WTC11 (cell line): ENCODE measurements around the gene BCL11B. TPM values are rescaled to one million over a fixed set of nuclear protein-coding genes. Genes with fewer than 3 reads are reported as not detected.

Experiments
- ATAC-seq: fragments of 200-7000 bp; cut with Tn5 transposase; 2 replicates; pipeline ENCODE4 v1.10.0; 2021; ENCODE audit warnings: mild to moderate bottlenecking, moderate library complexity
- CTCF ChIA-PET: fragments of 300-600 bp; sonication (Branson Sonifier 250); formaldehyde crosslinking; loops from one replicate; lab custom pipeline; 2021; ENCODE audit warnings: antibody characterized with exemption; lab: Charles Lee
- POLR2A ChIA-PET: fragments of 350-600 bp; sonication (Branson Sonifier 250); formaldehyde crosslinking; loops from one replicate; lab custom pipeline; 2021; ENCODE audit warnings: antibody characterized with exemption; lab: Charles Lee
- DNase-seq: peaks from one replicate; pipeline ENCODE4 v3.0.0; 2021; ENCODE audit warnings: low spot score
- H3K27ac Mint-ChIP-seq: 2 replicates; pipeline ENCODE4 v1.8.0; 2021; ENCODE audit warnings: mixed read lengths
- H3K27me3 Mint-ChIP-seq: 2 replicates; pipeline ENCODE4 v1.8.0; 2021; ENCODE audit warnings: low read depth, mild to moderate bottlenecking, moderate library complexity, mixed read lengths
- H3K36me3 Mint-ChIP-seq: 2 replicates; pipeline ENCODE4 v1.8.0; 2021; ENCODE audit warnings: mixed read lengths
- H3K4me1 Mint-ChIP-seq: 2 replicates; pipeline ENCODE4 v1.8.0; 2022; ENCODE audit warnings: mixed read lengths
- H3K4me3 Mint-ChIP-seq: 2 replicates; pipeline ENCODE4 v1.8.0; 2021; ENCODE audit warnings: mild to moderate bottlenecking, moderate library complexity, mixed read lengths
- H3K9me3 Mint-ChIP-seq: 2 replicates; pipeline ENCODE4 v1.8.0; 2021; ENCODE audit warnings: mixed read lengths
- CREB1 ChIP-seq: sonication (generic); formaldehyde crosslinking; IDR thresholded peaks from 2 replicates; pipeline ENCODE4 v1.8.0; 2023; ENCODE audit warnings: mild to moderate bottlenecking, missing genetic modification reagents
- ESRRA ChIP-seq: sonication (generic); formaldehyde crosslinking; IDR thresholded peaks from 2 replicates; pipeline ENCODE4 v1.8.1; 2022; ENCODE audit warnings: mild to moderate bottlenecking, missing genetic modification reagents, borderline replicate concordance
- FOXK1 ChIP-seq: sonication (generic); formaldehyde crosslinking; IDR thresholded peaks from 2 replicates; pipeline ENCODE4 v1.8.0; 2022; ENCODE audit warnings: mild to moderate bottlenecking, moderate library complexity, missing genetic modification reagents
- GABPB1 ChIP-seq: sonication (generic); formaldehyde crosslinking; IDR thresholded peaks from 2 replicates; pipeline ENCODE4 v1.8.1; 2023; ENCODE audit warnings: mild to moderate bottlenecking, missing genetic modification reagents
- HMGA2 ChIP-seq: fragments of 250-450 bp; sonication (Bioruptor Pico); IDR thresholded peaks from 2 replicates; pipeline ENCODE4 v1.4.0; 2021; ENCODE audit warnings: mild to moderate bottlenecking, moderate library complexity
- HMGXB4 ChIP-seq: sonication (generic); formaldehyde crosslinking; IDR thresholded peaks from 2 replicates; pipeline ENCODE4 v1.8.1; 2023; ENCODE audit warnings: mild to moderate bottlenecking, moderate library complexity, missing genetic modification reagents
- MXD4 ChIP-seq: fragments of 250-450 bp; sonication (Bioruptor Pico); IDR thresholded peaks from 2 replicates; pipeline ENCODE4 v1.8.0; 2021; ENCODE audit warnings: mild to moderate bottlenecking, moderate library complexity, borderline replicate concordance
- NFE2L1 ChIP-seq: sonication (generic); formaldehyde crosslinking; IDR thresholded peaks from 2 replicates; pipeline ENCODE4 v1.8.1; 2023; ENCODE audit warnings: missing genetic modification reagents
- NR1H2 ChIP-seq: sonication (generic); formaldehyde crosslinking; IDR thresholded peaks from 2 replicates; pipeline ENCODE4 v1.9.0; 2021; ENCODE audit warnings: mild to moderate bottlenecking, moderate library complexity, missing genetic modification reagents
- OVOL2 ChIP-seq: fragments of 250-450 bp; sonication (Bioruptor Pico); IDR thresholded peaks from 2 replicates; pipeline ENCODE4 v1.9.0; 2021; ENCODE audit warnings: mild to moderate bottlenecking, borderline replicate concordance
- SMAD4 ChIP-seq: sonication (generic); formaldehyde crosslinking; IDR thresholded peaks from 2 replicates; pipeline ENCODE4 v1.8.0; 2022; ENCODE audit warnings: mild to moderate bottlenecking, missing genetic modification reagents
- SP1 ChIP-seq: sonication (generic); formaldehyde crosslinking; conservative IDR thresholded peaks from 2 replicates; pipeline ENCODE4 v1.8.1; 2022; ENCODE audit warnings: missing genetic modification reagents
- ZNF138 ChIP-seq: sonication (generic); formaldehyde crosslinking; conservative IDR thresholded peaks from 2 replicates; pipeline ENCODE4 v1.8.1; 2022; ENCODE audit warnings: mild to moderate bottlenecking, moderate library complexity, missing genetic modification reagents
- ZNF219 ChIP-seq: sonication (generic); formaldehyde crosslinking; IDR thresholded peaks from 2 replicates; pipeline ENCODE4 v1.8.0; 2023; ENCODE audit warnings: missing genetic modification reagents, mild to moderate bottlenecking, borderline replicate concordance
- ZNF416 ChIP-seq: fragments of 250-450 bp; sonication (Bioruptor Pico); IDR thresholded peaks from 2 replicates; pipeline ENCODE4 v1.9.0; 2021; ENCODE audit warnings: mild to moderate bottlenecking, inconsistent platforms
- total RNA-seq: library from RNA; stranded (reverse); gene quantifications from 3 replicates; pipeline ENCODE4 v1.2.3, GENCODE V29; 2021
- TF ChIP-seq, protein P1 (sequence below): fragments of 250-450 bp; sonication (Bioruptor Pico); IDR thresholded peaks from 2 replicates; pipeline ENCODE4 v1.8.0; 2021; ENCODE audit warnings: mild to moderate bottlenecking
- TF ChIP-seq, protein P2 (sequence below): sonication (generic); formaldehyde crosslinking; IDR thresholded peaks from 2 replicates; pipeline ENCODE4 v1.8.1; 2022; ENCODE audit warnings: low read depth, missing genetic modification reagents, borderline replicate concordance
- TF ChIP-seq, protein P3 (sequence below): sonication (generic); formaldehyde crosslinking; IDR thresholded peaks from 2 replicates; pipeline ENCODE4 v1.8.0; 2022; ENCODE audit warnings: missing genetic modification reagents
- TF ChIP-seq, protein P4 (sequence below): sonication (generic); formaldehyde crosslinking; IDR thresholded peaks from 2 replicates; pipeline ENCODE4 v1.8.1; 2023; ENCODE audit warnings: mild to moderate bottlenecking, missing genetic modification reagents, moderate library complexity

BCL11B gene
- total RNA-seq, 1 experiment from 2014 or later = 9.1 TPM

DNA sequence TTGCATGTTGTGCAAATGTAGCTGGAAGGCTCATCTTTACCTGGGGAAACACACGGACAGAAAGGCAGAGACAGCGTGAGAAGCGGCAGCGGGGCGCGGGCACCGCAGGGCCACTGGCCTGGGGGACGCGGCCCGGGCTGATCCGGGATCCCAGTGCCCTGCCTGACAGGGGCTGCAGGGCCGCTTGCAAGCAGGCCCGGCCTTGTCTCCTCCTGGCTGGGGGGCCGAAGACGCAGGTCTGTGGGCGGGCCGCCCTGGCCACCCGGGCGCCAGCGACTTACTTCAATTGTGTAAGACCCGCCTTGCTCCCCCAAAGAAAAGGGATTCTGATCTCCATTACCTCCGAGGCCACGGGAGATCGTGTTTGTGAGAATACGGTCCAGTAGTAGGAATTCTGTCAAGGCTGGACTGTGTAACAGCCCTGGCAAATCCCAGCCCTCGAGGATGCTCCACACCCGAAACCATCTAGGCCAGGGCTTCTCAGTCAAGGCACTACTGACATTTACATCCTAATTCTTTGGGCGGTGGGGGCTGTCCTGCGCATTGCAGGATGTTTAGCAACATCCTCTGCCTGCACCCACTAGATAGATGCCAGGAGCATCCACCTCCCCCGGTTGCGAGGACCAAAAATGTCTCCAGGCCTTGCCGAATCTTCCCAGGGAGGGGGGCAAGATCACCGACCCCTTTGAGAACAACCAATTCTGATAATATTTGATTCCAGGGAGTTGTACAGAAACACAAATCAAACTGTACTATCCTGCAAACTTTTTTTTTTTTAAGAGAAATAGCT lies 95.6 kb downstream of the BCL11B start:
- POLR2A ChIA-PET = interaction anchor here (0.5 kb wide), 1 partner anchor 70 kb away, joined by 4 read pairs; no protein-coding TSS in a partner anchor
- CTCF ChIA-PET = interaction anchor here (3.0 kb wide), 1 partner anchor 13 kb away, joined by 12 read pairs; no protein-coding TSS in a partner anchor
- no peaks in the 10 kb centered on the region for H3K9me3 Mint-ChIP-seq

DNA sequence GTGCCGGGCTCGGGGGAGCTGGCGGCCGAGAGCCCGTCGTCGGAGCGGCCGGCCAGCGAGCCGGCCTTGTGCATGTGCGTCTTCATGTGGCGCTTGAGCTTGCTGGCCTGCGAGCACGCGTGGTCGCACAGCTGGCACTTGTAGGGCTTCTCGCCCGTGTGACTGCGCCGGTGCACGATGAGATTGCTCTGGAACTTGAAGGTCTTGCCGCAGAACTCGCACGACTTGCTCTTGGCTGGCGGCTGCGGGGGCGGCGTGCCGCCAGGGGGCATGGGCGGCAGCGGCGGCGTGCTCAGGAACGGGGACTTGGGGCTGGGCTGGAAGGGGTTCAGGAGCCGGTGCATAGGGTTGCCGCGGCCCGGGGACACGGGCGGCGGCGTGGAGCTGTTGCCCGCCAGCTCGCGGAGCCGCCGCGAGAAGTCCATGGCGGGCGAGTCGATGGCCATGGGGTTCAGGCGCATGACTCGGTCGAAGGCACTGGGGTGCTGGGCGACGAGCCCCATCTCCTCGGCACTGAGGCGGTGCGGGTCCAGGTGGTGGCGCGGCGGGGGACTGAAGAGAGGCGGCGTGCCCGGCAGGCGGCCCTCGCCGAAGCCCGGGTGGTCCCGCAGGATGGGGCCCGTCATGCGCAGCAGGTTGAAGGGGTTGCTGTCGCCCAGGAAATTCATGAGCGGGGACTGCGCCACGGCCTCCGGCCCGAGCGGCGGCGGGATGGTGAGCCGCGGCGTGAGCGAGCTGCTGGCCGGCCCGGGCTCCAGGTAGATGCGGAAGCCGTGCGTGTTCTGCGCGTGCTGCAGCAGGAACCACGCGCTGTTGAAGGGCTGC lies 96.5 kb downstream of the BCL11B start:
- CTCF ChIA-PET = interaction anchor here (1.0 to 3.0 kb wide), 9 partner anchors 9 to 91 kb away, joined by 3 to 12 read pairs (median 4); no protein-coding TSS in a partner anchor
- no peak for DNase-seq
- Mint-ChIP-seq H3K4me1 (peaks cover 53% of the 10 kb centered on the region), H3K9me3 (no peaks in the 10 kb centered on the region), H3K4me3 (no peak overlapping the region), H3K36me3 (peaks cover 3% of the 10 kb centered on the region; the same call in 1 of the 2 replicates), H3K27me3 (no peaks in the 10 kb centered on the region), H3K27ac (no peak overlapping the region)
- POLR2A ChIA-PET = interaction anchor here (0.5 kb wide), 2 partner anchors 69 to 71 kb away, joined by 4 to 6 read pairs; no protein-coding TSS in a partner anchor
- ATAC-seq = no peak
- no peak for TF ChIP-seq ZNF219 (CRISPR knock-in tag)
- TF ChIP-seq HMGA2 (CRISPR knock-in tag) = no peak
- TF ChIP-seq ZNF138 (CRISPR knock-in tag) = no peak
- TF ChIP-seq GABPB1 (CRISPR knock-in tag) = no peak
- TF ChIP-seq OVOL2 (CRISPR knock-in tag) = no peak
- TF ChIP-seq, protein P1, sequence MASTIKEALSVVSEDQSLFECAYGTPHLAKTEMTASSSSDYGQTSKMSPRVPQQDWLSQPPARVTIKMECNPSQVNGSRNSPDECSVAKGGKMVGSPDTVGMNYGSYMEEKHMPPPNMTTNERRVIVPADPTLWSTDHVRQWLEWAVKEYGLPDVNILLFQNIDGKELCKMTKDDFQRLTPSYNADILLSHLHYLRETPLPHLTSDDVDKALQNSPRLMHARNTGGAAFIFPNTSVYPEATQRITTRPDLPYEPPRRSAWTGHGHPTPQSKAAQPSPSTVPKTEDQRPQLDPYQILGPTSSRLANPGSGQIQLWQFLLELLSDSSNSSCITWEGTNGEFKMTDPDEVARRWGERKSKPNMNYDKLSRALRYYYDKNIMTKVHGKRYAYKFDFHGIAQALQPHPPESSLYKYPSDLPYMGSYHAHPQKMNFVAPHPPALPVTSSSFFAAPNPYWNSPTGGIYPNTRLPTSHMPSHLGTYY (CRISPR knock-in tag) = no peak
- no peak for TF ChIP-seq NR1H2 (CRISPR knock-in tag)
- TF ChIP-seq SP1 (CRISPR knock-in tag) = no peak
- TF ChIP-seq MXD4 (CRISPR knock-in tag) = no peak

More for the DNA sequence above, 95.6 kb downstream of the BCL11B start:
- DNase-seq (no peak), ATAC-seq (no peak)
- TF ChIP-seq, protein P2, sequence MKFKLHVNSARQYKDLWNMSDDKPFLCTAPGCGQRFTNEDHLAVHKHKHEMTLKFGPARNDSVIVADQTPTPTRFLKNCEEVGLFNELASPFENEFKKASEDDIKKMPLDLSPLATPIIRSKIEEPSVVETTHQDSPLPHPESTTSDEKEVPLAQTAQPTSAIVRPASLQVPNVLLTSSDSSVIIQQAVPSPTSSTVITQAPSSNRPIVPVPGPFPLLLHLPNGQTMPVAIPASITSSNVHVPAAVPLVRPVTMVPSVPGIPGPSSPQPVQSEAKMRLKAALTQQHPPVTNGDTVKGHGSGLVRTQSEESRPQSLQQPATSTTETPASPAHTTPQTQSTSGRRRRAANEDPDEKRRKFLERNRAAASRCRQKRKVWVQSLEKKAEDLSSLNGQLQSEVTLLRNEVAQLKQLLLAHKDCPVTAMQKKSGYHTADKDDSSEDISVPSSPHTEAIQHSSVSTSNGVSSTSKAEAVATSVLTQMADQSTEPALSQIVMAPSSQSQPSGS (CRISPR knock-in tag) = no peak
- TF ChIP-seq SMAD4 (CRISPR knock-in tag) (no peak), HMGXB4 (CRISPR knock-in tag) (no peak), NFE2L1 (CRISPR knock-in tag) (no peak), SP1 (CRISPR knock-in tag) (no peak), CREB1 (CRISPR knock-in tag) (no peak), ZNF416 (CRISPR knock-in tag) (no peak), ESRRA (no peak), GABPB1 (CRISPR knock-in tag) (no peak), FOXK1 (no peak)
- TF ChIP-seq, protein P3, sequence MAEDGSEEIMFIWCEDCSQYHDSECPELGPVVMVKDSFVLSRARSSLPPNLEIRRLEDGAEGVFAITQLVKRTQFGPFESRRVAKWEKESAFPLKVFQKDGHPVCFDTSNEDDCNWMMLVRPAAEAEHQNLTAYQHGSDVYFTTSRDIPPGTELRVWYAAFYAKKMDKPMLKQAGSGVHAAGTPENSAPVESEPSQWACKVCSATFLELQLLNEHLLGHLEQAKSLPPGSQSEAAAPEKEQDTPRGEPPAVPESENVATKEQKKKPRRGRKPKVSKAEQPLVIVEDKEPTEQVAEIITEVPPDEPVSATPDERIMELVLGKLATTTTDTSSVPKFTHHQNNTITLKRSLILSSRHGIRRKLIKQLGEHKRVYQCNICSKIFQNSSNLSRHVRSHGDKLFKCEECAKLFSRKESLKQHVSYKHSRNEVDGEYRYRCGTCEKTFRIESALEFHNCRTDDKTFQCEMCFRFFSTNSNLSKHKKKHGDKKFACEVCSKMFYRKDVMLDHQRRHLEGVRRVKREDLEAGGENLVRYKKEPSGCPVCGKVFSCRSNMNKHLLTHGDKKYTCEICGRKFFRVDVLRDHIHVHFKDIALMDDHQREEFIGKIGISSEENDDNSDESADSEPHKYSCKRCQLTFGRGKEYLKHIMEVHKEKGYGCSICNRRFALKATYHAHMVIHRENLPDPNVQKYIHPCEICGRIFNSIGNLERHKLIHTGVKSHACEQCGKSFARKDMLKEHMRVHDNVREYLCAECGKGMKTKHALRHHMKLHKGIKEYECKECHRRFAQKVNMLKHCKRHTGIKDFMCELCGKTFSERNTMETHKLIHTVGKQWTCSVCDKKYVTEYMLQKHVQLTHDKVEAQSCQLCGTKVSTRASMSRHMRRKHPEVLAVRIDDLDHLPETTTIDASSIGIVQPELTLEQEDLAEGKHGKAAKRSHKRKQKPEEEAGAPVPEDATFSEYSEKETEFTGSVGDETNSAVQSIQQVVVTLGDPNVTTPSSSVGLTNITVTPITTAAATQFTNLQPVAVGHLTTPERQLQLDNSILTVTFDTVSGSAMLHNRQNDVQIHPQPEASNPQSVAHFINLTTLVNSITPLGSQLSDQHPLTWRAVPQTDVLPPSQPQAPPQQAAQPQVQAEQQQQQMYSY (CRISPR knock-in tag) = no peak
- TF ChIP-seq, protein P4, sequence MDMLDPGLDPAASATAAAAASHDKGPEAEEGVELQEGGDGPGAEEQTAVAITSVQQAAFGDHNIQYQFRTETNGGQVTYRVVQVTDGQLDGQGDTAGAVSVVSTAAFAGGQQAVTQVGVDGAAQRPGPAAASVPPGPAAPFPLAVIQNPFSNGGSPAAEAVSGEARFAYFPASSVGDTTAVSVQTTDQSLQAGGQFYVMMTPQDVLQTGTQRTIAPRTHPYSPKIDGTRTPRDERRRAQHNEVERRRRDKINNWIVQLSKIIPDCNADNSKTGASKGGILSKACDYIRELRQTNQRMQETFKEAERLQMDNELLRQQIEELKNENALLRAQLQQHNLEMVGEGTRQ (CRISPR knock-in tag) = no peak
- Mint-ChIP-seq H3K4me1 (peaks cover 49% of the 10 kb centered on the region), H3K27ac (no peak overlapping the region; the same call in 1 of the 2 replicates), H3K36me3 (peaks cover 3% of the 10 kb centered on the region; the same call in 1 of the 2 replicates), H3K4me3 (no peak overlapping the region), H3K27me3 (no peaks in the 10 kb centered on the region)
